K562 (cell line): ENCODE results near the gene ZNF581. TPM values are rescaled to one million over a fixed set of nuclear protein-coding genes. Genes with fewer than 3 reads are reported as not detected.

Source experiments
- FIP1L1 ChIP-seq: fragments of 200-400 bp; formaldehyde crosslinking; IDR thresholded peaks from 2 replicates; pipeline ENCODE4 v1.6.1; 2018; ENCODE audit warnings: mild to moderate bottlenecking, low read depth, low read length; ENCODE audit not compliant: poor library complexity, severe bottlenecking
- RAD51 ChIP-seq: fragments of 450-650 bp; IDR thresholded peaks from 2 replicates; pipeline ENCODE4 v1.7.1; 2016; ENCODE audit warnings: low read depth, mild to moderate bottlenecking, borderline replicate concordance
- RBM39 ChIP-seq: fragments of 200-400 bp; formaldehyde crosslinking; optimal IDR thresholded peaks from 2 replicates; pipeline ENCODE3; 2018; ENCODE audit warnings: low read depth, low read length
- polyA plus RNA-seq, 8 experiments: library from polyadenylated mRNA; depleted of rRNA in 4 of 8; stranded (reverse) in 5 of 8; unstranded in 3 of 8; fragments of >200 nt; fragmentation: Nextera tagmentation in 2 of 8; fragmentation: Illumina TruSeq in 1 of 8; extraction: Ambion mirVana in 2 of 8; extraction: Trizol in 1 of 8; gene quantifications; 2 replicates each; pipeline versions ENCODE4 v1.2.1 to v1.2.3, GENCODE V29; 2011 to 2014; ENCODE audit warnings: inconsistent platforms in 1 of 8, missing spikeins in 1 of 8
- total RNA-seq, 7 experiments: library from RNA; depleted of rRNA in 6 of 7; stranded (reverse); fragments of >200 nt in 6 of 7; fragmentation: Illumina TruSeq in 2 of 7; extraction: Trizol in 2 of 7; gene quantifications; 2 replicates each; pipeline versions ENCODE4 v1.2.1 to v1.2.3, GENCODE V29; 2011 to 2021; ENCODE audit warnings: low replicate concordance in 1 of 7
- TF ChIP-seq, protein P1 (sequence below): fragments of 250-450 bp; sonication (Bioruptor Pico); IDR thresholded peaks from 2 replicates; pipeline ENCODE4 v1.8.0; 2022; ENCODE audit warnings: moderate library complexity, mild to moderate bottlenecking, inconsistent platforms
- TF ChIP-seq, protein P2 (sequence below): IDR thresholded peaks from 3 replicates; pipeline ENCODE4 v1.6.1; 2011; ENCODE audit warnings: borderline replicate concordance, mild to moderate bottlenecking; ENCODE audit not compliant: insufficient read length, insufficient read depth
- TF ChIP-seq, protein P3 (sequence below): IDR thresholded peaks from 2 replicates; pipeline ENCODE4 v1.6.1; 2012; ENCODE audit warnings: low read depth, low read length, improper control_type of control experiment, borderline replicate concordance

ZNF581 gene
- total and polyA plus RNA-seq, 9 of the 15 experiments (the other 6 are each of a cell fraction or from before 2014, with no cell fraction given), result 2.4 to 39.4 (median 15.4) TPM

DNA sequence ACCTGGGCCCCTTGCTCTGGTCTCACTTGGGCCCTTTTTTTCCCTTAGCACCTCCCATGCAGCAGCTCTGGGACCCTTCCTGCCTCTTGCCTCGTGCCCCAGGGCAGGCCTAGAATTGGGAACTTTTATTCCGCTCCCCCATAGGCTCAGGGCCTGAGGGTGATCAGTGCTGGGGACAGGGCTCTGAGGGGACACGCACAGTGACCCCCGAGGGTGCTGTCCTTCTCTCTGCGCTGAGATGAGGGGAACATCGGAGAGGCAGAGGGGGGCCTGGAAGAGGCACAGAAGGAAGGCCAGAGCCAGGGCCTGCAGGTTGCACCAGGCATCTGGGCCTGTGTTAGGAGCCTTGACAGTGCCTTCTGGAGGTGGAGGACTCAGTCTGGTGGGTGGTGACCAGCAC, 42.3 kb downstream of the ZNF581 start (continued):
- TF ChIP-seq, protein P1, sequence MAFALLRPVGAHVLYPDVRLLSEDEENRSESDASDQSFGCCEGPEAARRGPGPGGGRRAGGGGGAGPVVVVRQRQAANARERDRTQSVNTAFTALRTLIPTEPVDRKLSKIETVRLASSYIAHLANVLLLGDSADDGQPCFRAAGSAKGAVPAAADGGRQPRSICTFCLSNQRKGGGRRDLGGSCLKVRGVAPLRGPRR (CRISPR knock-in tag), result no peak
- TF ChIP-seq FIP1L1 (no peak), RBM39 (no peak), RAD51 (no peak)
- TF ChIP-seq, protein P2, sequence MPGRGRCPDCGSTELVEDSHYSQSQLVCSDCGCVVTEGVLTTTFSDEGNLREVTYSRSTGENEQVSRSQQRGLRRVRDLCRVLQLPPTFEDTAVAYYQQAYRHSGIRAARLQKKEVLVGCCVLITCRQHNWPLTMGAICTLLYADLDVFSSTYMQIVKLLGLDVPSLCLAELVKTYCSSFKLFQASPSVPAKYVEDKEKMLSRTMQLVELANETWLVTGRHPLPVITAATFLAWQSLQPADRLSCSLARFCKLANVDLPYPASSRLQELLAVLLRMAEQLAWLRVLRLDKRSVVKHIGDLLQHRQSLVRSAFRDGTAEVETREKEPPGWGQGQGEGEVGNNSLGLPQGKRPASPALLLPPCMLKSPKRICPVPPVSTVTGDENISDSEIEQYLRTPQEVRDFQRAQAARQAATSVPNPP, result no peak
- TF ChIP-seq, protein P3, sequence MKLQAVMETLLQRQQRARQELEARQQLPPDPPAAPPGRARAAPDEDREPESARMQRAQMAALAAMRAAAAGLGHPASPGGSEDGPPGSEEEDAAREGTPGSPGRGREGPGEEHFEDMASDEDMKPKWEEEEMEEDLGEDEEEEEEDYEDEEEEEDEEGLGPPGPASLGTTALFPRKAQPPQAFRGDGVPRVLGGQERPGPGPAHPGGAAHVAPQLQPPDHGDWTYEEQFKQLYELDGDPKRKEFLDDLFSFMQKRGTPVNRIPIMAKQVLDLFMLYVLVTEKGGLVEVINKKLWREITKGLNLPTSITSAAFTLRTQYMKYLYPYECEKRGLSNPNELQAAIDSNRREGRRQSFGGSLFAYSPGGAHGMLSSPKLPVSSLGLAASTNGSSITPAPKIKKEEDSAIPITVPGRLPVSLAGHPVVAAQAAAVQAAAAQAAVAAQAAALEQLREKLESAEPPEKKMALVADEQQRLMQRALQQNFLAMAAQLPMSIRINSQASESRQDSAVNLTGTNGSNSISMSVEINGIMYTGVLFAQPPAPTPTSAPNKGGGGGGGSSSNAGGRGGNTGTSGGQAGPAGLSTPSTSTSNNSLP, result no peak
- TF ChIP-seq, all 486 proteins: peak for 0
